ENCODE results near the gene INPP5A.

Gene INPP5A

DNA sequence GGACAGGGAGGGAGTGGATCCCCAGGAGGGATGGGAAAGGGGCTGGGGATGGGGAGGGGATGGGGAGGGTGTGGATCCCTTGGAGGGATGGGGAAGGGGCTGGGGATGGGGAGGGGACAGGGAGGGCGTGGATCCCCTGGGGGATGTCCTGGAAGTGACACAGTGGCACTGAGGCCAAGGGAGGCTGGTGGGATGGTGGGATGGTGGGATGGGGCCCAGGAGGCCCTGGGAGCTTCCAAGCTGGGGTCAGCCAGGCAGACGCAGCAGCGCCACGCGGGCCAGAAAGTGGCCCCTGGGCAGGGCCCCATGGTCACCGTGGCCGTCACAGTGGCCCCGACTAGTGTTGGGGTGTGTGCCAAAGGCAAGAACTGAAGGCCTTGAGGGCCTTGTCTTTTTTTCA lies 67.8 kb downstream of the INPP5A start:
- no peaks in the 10 kb centered on the region for H3K36me3 ChIP-seq (replicated peaks; ENCODE audit: insufficient read depth, low read length)
- H3F3A ChIP-seq (ENCODE audit: insufficient read depth, low read length): no peaks in the 10 kb centered on the region
- H3K9me2 ChIP-seq (replicated peaks; ENCODE audit: insufficient read depth, low read length): no peaks in the 10 kb centered on the region
- TF ChIP-seq EZH2phosphoT487 (IDR thresholded peaks at IDR 0.05; ENCODE audit: low read length) (no peak), EZH2 (optimal IDR thresholded peaks at IDR 0.05; ENCODE audit: low read depth, low read length) (no peak)
- TF ChIP-seq, protein P1, sequence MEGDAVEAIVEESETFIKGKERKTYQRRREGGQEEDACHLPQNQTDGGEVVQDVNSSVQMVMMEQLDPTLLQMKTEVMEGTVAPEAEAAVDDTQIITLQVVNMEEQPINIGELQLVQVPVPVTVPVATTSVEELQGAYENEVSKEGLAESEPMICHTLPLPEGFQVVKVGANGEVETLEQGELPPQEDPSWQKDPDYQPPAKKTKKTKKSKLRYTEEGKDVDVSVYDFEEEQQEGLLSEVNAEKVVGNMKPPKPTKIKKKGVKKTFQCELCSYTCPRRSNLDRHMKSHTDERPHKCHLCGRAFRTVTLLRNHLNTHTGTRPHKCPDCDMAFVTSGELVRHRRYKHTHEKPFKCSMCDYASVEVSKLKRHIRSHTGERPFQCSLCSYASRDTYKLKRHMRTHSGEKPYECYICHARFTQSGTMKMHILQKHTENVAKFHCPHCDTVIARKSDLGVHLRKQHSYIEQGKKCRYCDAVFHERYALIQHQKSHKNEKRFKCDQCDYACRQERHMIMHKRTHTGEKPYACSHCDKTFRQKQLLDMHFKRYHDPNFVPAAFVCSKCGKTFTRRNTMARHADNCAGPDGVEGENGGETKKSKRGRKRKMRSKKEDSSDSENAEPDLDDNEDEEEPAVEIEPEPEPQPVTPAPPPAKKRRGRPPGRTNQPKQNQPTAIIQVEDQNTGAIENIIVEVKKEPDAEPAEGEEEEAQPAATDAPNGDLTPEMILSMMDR (IDR thresholded peaks at IDR 0.05; ENCODE audit: low read length): no peak
- no peaks in the 10 kb centered on the region for H4K20me1 ChIP-seq (ENCODE audit: insufficient read depth, low read length)
- DNase-seq: no peak
- no peak overlapping the region for H2AFZ ChIP-seq (ENCODE audit: low read length)
- no peak overlapping the region for H3K9ac ChIP-seq (ENCODE audit: low read length)
- H3K27me3 ChIP-seq (replicated peaks; ENCODE audit: insufficient read depth, low read length): peaks cover 3% of the 10 kb centered on the region; the same call in 1 of the 2 replicates
- no peak overlapping the region for H3K4me2 ChIP-seq (ENCODE audit: low read depth, low read length)
- no peak overlapping the region for H3K4me3 ChIP-seq (ENCODE audit: low read length)
- no peaks in the 10 kb centered on the region for H3K9me3 ChIP-seq (replicated peaks; ENCODE audit: insufficient read depth, low read length)
- no peaks in the 10 kb centered on the region for H3K4me1 ChIP-seq (ENCODE audit: low read length)
- no peak overlapping the region for H3K27ac ChIP-seq (ENCODE audit: low read length)
- H3K79me2 ChIP-seq (ENCODE audit: low read length): no peaks in the 10 kb centered on the region

DNA sequence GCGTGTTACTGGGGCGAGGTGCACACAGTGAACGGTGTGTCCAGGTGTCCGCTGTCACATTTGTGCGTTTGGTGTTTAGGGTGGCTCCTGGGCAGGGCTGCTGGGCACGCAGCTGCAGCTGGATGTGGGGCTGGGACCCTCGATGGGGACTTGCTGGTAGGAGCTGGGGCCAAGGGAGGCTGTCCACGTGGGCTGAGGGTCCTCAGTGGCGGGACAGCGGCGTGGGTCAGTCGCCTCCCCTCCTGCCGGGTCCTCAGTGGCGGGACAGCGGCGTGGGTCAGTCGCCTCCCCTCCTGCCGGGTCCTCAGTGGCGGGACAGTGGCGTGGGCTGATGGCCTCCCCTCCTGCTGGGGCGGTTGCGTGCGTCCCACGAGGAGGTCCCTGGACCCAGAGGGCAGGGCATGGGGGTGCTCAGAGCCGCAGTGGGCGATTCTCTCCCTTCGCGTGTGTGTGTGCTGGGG lies 68.5 kb downstream of the INPP5A start:
- TF ChIP-seq, protein P1 (IDR thresholded peaks at IDR 0.05; ENCODE audit: low read length): no peak
- TF ChIP-seq EZH2phosphoT487 (IDR thresholded peaks at IDR 0.05; ENCODE audit: low read length) (no peak), EZH2 (optimal IDR thresholded peaks at IDR 0.05; ENCODE audit: low read depth, low read length) (no peak)
- H3K79me2 ChIP-seq (ENCODE audit: low read length): no peaks in the 10 kb centered on the region

GRCh38 chr10:132606536-132607316 lies 69.1 kb downstream of the INPP5A start:
- Histone ChIP-seq H3K4me1 (ENCODE audit: low read length) (no peaks in the 10 kb centered on the region), H3K4me2 (ENCODE audit: low read depth, low read length) (no peak overlapping the region), H3K4me3 (ENCODE audit: low read length) (no peak overlapping the region), H3K27me3 (replicated peaks; ENCODE audit: insufficient read depth, low read length) (peaks cover 3% of the 10 kb centered on the region; the same call in 1 of the 2 replicates), H3F3A (ENCODE audit: insufficient read depth, low read length) (no peaks in the 10 kb centered on the region), H3K9me3 (replicated peaks; ENCODE audit: insufficient read depth, low read length) (no peaks in the 10 kb centered on the region), H3K36me3 (replicated peaks; ENCODE audit: insufficient read depth, low read length) (no peaks in the 10 kb centered on the region), H2AFZ (ENCODE audit: low read length) (no peak overlapping the region), H3K27ac (ENCODE audit: low read length) (no peak overlapping the region), H4K20me1 (ENCODE audit: insufficient read depth, low read length) (no peaks in the 10 kb centered on the region), H3K79me2 (ENCODE audit: low read length) (no peaks in the 10 kb centered on the region), H3K9me2 (replicated peaks; ENCODE audit: insufficient read depth, low read length) (no peaks in the 10 kb centered on the region), H3K9ac (ENCODE audit: low read length) (no peak overlapping the region)
- TF ChIP-seq, protein P1 (IDR thresholded peaks at IDR 0.05; ENCODE audit: low read length): no peak
- no peak for TF ChIP-seq EZH2phosphoT487 (IDR thresholded peaks at IDR 0.05; ENCODE audit: low read length)
- TF ChIP-seq EZH2 (optimal IDR thresholded peaks at IDR 0.05; ENCODE audit: low read depth, low read length): no peak
- no peak for DNase-seq

More for the DNA sequence above, 68.5 kb downstream of the INPP5A start:
- no peak for DNase-seq
- Histone ChIP-seq H3K27me3 (replicated peaks; ENCODE audit: insufficient read depth, low read length) (peaks cover 3% of the 10 kb centered on the region; the same call in 1 of the 2 replicates), H3K4me1 (ENCODE audit: low read length) (no peaks in the 10 kb centered on the region), H3F3A (ENCODE audit: insufficient read depth, low read length) (no peaks in the 10 kb centered on the region), H3K9ac (ENCODE audit: low read length) (no peak overlapping the region), H4K20me1 (ENCODE audit: insufficient read depth, low read length) (no peaks in the 10 kb centered on the region), H2AFZ (ENCODE audit: low read length) (no peak overlapping the region), H3K4me3 (ENCODE audit: low read length) (no peak overlapping the region), H3K27ac (ENCODE audit: low read length) (no peak overlapping the region), H3K9me3 (replicated peaks; ENCODE audit: insufficient read depth, low read length) (no peaks in the 10 kb centered on the region), H3K4me2 (ENCODE audit: low read depth, low read length) (no peak overlapping the region), H3K9me2 (replicated peaks; ENCODE audit: insufficient read depth, low read length) (no peaks in the 10 kb centered on the region), H3K36me3 (replicated peaks; ENCODE audit: insufficient read depth, low read length) (no peaks in the 10 kb centered on the region)
